Measurements from ENCODE around the gene C1QTNF6.

DNA sequence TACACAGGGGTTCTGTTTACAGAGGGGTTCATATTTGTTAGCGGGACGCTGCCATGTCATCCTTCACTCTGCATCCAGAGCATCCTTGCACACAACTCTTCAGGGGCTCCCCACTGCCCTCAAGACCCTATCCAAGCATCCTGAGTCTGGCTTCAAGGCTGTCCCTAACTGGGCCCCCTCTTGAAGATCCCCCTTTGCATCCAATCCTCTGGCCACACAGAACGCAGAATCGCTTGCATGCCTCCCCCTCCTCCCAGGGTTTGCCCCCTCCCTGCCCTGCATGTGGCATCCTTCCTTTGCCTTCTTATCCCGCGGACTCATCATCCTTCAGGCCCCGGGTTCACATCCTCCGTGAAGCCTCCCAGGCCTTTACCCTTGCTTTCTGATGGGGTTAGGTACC, 18.6 kb downstream of the C1QTNF6 start:
- TF ChIP-seq ZNF664 (tag by site-specific recombination; IDR thresholded peaks at IDR 0.05) (no peak), ZNF354C (tag by site-specific recombination; IDR thresholded peaks at IDR 0.05; ENCODE audit: borderline replicate concordance, low read depth) (no peak), ZNF146 (tag by site-specific recombination; IDR thresholded peaks at IDR 0.05) (no peak), RBAK (tag by site-specific recombination; IDR thresholded peaks at IDR 0.05) (no peak), ZNF426 (tag by site-specific recombination; IDR thresholded peaks at IDR 0.05) (no peak), HOXC10 (CRISPR knock-in tag; IDR thresholded peaks at IDR 0.05) (no peak), ZNF112 (tag by site-specific recombination; IDR thresholded peaks at IDR 0.05) (no peak), MZF1 (tag by site-specific recombination; IDR thresholded peaks at IDR 0.05; ENCODE audit: borderline replicate concordance) (no peak), BCL11B (tag by site-specific recombination; IDR thresholded peaks at IDR 0.05; ENCODE audit: low read depth) (no peak)
- TF ChIP-seq, protein P1, sequence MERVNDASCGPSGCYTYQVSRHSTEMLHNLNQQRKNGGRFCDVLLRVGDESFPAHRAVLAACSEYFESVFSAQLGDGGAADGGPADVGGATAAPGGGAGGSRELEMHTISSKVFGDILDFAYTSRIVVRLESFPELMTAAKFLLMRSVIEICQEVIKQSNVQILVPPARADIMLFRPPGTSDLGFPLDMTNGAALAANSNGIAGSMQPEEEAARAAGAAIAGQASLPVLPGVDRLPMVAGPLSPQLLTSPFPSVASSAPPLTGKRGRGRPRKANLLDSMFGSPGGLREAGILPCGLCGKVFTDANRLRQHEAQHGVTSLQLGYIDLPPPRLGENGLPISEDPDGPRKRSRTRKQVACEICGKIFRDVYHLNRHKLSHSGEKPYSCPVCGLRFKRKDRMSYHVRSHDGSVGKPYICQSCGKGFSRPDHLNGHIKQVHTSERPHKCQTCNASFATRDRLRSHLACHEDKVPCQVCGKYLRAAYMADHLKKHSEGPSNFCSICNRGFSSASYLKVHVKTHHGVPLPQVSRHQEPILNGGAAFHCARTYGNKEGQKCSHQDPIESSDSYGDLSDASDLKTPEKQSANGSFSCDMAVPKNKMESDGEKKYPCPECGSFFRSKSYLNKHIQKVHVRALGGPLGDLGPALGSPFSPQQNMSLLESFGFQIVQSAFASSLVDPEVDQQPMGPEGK (tag by site-specific recombination; IDR thresholded peaks at IDR 0.05), result no peak
- TF ChIP-seq, protein P2, sequence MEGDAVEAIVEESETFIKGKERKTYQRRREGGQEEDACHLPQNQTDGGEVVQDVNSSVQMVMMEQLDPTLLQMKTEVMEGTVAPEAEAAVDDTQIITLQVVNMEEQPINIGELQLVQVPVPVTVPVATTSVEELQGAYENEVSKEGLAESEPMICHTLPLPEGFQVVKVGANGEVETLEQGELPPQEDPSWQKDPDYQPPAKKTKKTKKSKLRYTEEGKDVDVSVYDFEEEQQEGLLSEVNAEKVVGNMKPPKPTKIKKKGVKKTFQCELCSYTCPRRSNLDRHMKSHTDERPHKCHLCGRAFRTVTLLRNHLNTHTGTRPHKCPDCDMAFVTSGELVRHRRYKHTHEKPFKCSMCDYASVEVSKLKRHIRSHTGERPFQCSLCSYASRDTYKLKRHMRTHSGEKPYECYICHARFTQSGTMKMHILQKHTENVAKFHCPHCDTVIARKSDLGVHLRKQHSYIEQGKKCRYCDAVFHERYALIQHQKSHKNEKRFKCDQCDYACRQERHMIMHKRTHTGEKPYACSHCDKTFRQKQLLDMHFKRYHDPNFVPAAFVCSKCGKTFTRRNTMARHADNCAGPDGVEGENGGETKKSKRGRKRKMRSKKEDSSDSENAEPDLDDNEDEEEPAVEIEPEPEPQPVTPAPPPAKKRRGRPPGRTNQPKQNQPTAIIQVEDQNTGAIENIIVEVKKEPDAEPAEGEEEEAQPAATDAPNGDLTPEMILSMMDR (tag by site-specific recombination; IDR thresholded peaks at IDR 0.05), result no peak
